ENCODE measurements around the gene TBC1D4.

The TBC1D4 gene

GRCh38 chr13:75518439-75519088, 36.6 kb upstream of the TBC1D4 start:
- H3K9me3 ChIP-seq (replicated peaks; ENCODE audit: insufficient read depth, low read length) = no peaks in the 10 kb centered on the region
- no peak overlapping the region for H3K9ac ChIP-seq (ENCODE audit: low read length)
- H3K27ac ChIP-seq (ENCODE audit: low read length) = no peak overlapping the region
- DNase-seq = no peak
- TF ChIP-seq EZH2 (optimal IDR thresholded peaks at IDR 0.05; ENCODE audit: low read depth, low read length) = no peak
- no peak for TF ChIP-seq EZH2phosphoT487 (IDR thresholded peaks at IDR 0.05; ENCODE audit: low read length)
- TF ChIP-seq CTCF (IDR thresholded peaks at IDR 0.05; ENCODE audit: low read length) = no peak
- no peaks in the 10 kb centered on the region for H3F3A ChIP-seq (ENCODE audit: insufficient read depth, low read length)
- no peaks in the 10 kb centered on the region for H3K36me3 ChIP-seq (replicated peaks; ENCODE audit: insufficient read depth, low read length)
- H4K20me1 ChIP-seq (ENCODE audit: insufficient read depth, low read length) = no peaks in the 10 kb centered on the region
- H3K27me3 ChIP-seq (replicated peaks; ENCODE audit: insufficient read depth, low read length) = no peaks in the 10 kb centered on the region; the same call in 1 of the 2 replicates
- H3K4me2 ChIP-seq (ENCODE audit: low read depth, low read length) = no peak overlapping the region
- H3K79me2 ChIP-seq (ENCODE audit: low read length) = no peaks in the 10 kb centered on the region
- H3K4me1 ChIP-seq (ENCODE audit: low read length) = no peaks in the 10 kb centered on the region
- no peaks in the 10 kb centered on the region for H3K9me2 ChIP-seq (replicated peaks; ENCODE audit: insufficient read depth, low read length)
- H3K4me3 ChIP-seq (ENCODE audit: low read length) = no peak overlapping the region
- no peak overlapping the region for H2AFZ ChIP-seq (ENCODE audit: low read length)

GRCh38 chr13:75514080-75514995, 32.4 kb upstream of the TBC1D4 start:
- Histone ChIP-seq H4K20me1 (ENCODE audit: insufficient read depth, low read length) (no peaks in the 10 kb centered on the region), H3F3A (ENCODE audit: insufficient read depth, low read length) (no peaks in the 10 kb centered on the region), H3K27ac (ENCODE audit: low read length) (no peak overlapping the region), H3K9me2 (replicated peaks; ENCODE audit: insufficient read depth, low read length) (no peaks in the 10 kb centered on the region), H3K4me3 (ENCODE audit: low read length) (no peak overlapping the region), H3K9ac (ENCODE audit: low read length) (no peak overlapping the region), H3K9me3 (replicated peaks; ENCODE audit: insufficient read depth, low read length) (no peaks in the 10 kb centered on the region), H2AFZ (ENCODE audit: low read length) (no peak overlapping the region), H3K27me3 (replicated peaks; ENCODE audit: insufficient read depth, low read length) (peaks cover 10% of the 10 kb centered on the region; the same call in 1 of the 2 replicates), H3K4me2 (ENCODE audit: low read depth, low read length) (no peak overlapping the region), H3K4me1 (ENCODE audit: low read length) (peaks cover 19% of the 10 kb centered on the region), H3K79me2 (ENCODE audit: low read length) (no peaks in the 10 kb centered on the region), H3K36me3 (replicated peaks; ENCODE audit: insufficient read depth, low read length) (no peaks in the 10 kb centered on the region)
- TF ChIP-seq EZH2phosphoT487 (IDR thresholded peaks at IDR 0.05; ENCODE audit: low read length) (no peak), EZH2 (optimal IDR thresholded peaks at IDR 0.05; ENCODE audit: low read depth, low read length) (no peak), CTCF (IDR thresholded peaks at IDR 0.05; ENCODE audit: low read length) (no peak)
- no peak for DNase-seq

DNA sequence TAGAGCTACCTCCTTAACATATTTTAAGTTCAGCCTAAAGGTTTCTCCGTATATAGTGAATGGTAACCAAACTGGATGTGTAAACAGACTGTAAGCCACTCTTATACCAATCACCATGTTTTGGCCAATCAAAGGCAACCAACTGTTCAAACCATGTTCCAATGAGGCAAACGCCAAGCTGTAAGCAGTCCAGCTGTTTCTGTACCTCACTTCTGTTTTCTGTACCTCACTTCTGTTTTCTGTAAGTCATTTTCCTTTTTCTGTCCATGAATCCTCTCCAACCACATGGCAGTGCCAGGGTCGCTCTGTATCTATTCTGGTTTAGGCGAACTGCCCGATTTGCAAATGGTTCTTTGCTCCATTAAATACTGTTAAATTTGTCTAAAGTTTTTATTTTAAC, 31.3 kb upstream of the TBC1D4 start:
- Histone ChIP-seq H3K4me2 (ENCODE audit: low read depth, low read length) (no peak overlapping the region), H3K4me3 (ENCODE audit: low read length) (no peak overlapping the region)
- no peak for TF ChIP-seq EZH2 (optimal IDR thresholded peaks at IDR 0.05; ENCODE audit: low read depth, low read length)
- no peak for TF ChIP-seq CTCF (IDR thresholded peaks at IDR 0.05; ENCODE audit: low read length)
- TF ChIP-seq EZH2phosphoT487 (IDR thresholded peaks at IDR 0.05; ENCODE audit: low read length) = no peak

More for the DNA sequence above, 31.3 kb upstream of the TBC1D4 start:
- H3K4me1 ChIP-seq (ENCODE audit: low read length) = peaks cover 19% of the 10 kb centered on the region
- no peaks in the 10 kb centered on the region for H3K79me2 ChIP-seq (ENCODE audit: low read length)
- no peak for DNase-seq
- H3F3A ChIP-seq (ENCODE audit: insufficient read depth, low read length) = no peaks in the 10 kb centered on the region
- H4K20me1 ChIP-seq (ENCODE audit: insufficient read depth, low read length) = no peaks in the 10 kb centered on the region
- no peak overlapping the region for H3K9ac ChIP-seq (ENCODE audit: low read length)
- no peak overlapping the region for H2AFZ ChIP-seq (ENCODE audit: low read length)
- H3K36me3 ChIP-seq (replicated peaks; ENCODE audit: insufficient read depth, low read length) = no peaks in the 10 kb centered on the region
- no peaks in the 10 kb centered on the region for H3K9me3 ChIP-seq (replicated peaks; ENCODE audit: insufficient read depth, low read length)
- no peaks in the 10 kb centered on the region for H3K9me2 ChIP-seq (replicated peaks; ENCODE audit: insufficient read depth, low read length)
- peaks cover 10% of the 10 kb centered on the region; the same call in 1 of the 2 replicates for H3K27me3 ChIP-seq (replicated peaks; ENCODE audit: insufficient read depth, low read length)
- H3K27ac ChIP-seq (ENCODE audit: low read length) = no peak overlapping the region
